Esophagus squamous epithelium (tissue), 4 donors: ENCODE results near the gene TREML4.

ENCODE experiments used
- CTCF ChIP-seq, 6 experiments: fragments of 450-650 bp in 4 of 6; fragments of 200-600 bp in 2 of 6; sonication (generic) in 2 of 6; IDR thresholded peaks; one replicate each; pipeline ENCODE4 v1.5.1; 2016 to 2019; ENCODE audit warnings: antibody characterized with exemption in 6 of 6, mild to moderate bottlenecking in 4 of 6, moderate library complexity in 4 of 6
- POLR2A ChIP-seq, 4 donors: fragments of 450-650 bp; IDR thresholded peaks; one replicate each; pipeline ENCODE4 v1.6.1; 2017; ENCODE audit warnings: antibody characterized with exemption in 4 of 4, mild to moderate bottlenecking in 4 of 4, moderate library complexity in 3 of 4

GRCh38 chr6:41237128-41237527, 9.0 kb downstream of the TREML4 start:
- TF ChIP-seq POLR2A (IDR thresholded peaks at IDR 0.05) (no peak), CTCF (IDR thresholded peaks at IDR 0.05) (no peak)
